Middle frontal gyrus (tissue), 1 donor: ENCODE results near the gene EYA2.

Experiments
- DNase-seq: peaks from one replicate; pipeline ENCODE4 v3.0.0-alpha.2; 2015; ENCODE audit warnings: low spot score; ENCODE audit errors: extremely low spot score

The EYA2 gene

DNA sequence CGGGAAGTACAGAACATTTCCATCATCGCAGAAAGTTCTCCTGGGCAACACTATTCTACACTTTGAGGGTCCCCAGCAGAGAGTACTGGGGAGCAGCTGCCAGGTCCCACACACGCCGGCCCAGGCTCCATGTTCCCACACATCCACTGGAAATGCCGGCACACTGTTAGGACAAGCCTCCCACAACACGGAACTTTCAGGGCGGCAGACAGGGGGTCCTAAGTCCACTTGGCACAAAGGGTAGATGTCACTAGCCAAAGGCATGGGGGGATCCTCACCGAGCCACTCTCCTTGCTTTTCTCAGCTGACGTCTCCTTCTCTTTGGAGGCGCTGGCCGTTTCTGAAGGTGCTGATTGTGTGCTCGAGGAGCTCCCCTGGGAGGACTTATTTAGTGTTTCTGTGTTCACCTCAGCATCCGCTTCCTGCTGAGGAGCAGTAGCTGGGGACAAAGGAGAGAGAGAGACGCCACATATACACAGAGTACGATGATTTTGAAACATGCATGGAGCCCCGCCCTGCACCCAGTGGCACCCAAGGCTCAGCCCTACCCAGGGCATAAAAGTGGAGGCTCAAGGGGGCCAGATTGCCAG lies 326.5 kb downstream of the EYA2 start:
- no peak for DNase-seq

GRCh38 chr20:47222468-47223119 lies 328.0 kb downstream of the EYA2 start:
- no peak for DNase-seq

DNA sequence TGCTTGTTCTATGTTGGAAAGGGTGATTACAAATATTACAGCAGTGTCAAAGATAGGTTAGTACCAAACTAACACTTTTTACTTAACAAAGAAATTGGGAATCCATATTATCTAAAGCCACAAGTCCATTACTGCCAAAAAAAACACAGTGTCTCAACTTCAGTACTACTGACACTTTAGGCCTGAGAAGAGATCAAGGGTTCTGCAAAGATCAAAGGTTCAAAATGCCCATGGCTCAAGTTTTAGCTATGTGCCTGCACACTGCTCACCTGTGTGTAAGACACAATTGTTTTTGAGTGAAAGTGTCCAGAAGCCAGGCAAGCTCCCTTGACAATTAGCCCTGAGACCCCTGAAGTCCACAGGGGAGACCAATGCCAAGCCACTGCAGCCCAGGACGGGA lies 329.3 kb downstream of the EYA2 start:
- DNase-seq, result no peak

DNA sequence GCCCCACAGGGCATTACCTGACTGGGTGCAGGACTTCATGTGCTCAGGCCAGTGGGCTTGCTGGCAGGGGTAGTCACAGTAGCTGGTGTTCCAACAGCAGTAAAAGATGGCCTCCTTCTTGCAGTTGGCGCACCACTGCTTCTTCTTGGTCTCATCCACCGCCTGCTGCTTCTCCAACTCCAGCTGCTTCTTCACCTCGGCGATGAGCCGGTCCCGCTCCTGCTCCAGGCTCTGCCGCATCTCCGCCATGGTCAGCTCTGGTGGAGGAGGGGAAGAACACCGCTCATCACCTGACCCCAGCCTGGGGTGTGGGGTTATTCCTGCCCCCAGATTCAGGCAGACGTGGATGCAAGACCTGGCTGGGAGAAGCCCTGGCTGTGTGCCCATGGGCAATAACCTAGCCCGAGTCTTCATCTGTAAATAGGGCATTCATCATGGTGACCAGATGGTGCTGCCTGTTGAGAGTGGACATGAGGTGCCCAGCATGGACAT lies 329.7 kb downstream of the EYA2 start:
- no peak for DNase-seq

DNA sequence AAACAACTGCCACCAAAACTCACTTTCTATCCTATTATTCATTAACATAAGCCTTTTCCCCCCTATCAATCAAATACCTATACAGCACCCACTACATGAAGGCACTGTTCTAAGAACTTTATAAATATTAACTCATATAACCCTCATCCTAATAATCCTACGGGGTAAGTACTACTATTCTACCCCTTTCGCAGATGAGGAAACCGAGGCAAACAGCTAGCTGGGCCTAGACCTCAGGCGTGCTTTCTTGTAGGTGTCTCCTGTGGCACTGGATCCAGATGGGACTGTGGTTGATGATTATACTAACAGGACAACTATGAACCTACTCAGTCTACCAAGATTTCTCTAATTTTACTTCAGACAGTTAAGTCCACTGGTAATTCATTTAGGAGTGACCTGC lies 330.2 kb downstream of the EYA2 start:
- DNase-seq, result no peak

DNA sequence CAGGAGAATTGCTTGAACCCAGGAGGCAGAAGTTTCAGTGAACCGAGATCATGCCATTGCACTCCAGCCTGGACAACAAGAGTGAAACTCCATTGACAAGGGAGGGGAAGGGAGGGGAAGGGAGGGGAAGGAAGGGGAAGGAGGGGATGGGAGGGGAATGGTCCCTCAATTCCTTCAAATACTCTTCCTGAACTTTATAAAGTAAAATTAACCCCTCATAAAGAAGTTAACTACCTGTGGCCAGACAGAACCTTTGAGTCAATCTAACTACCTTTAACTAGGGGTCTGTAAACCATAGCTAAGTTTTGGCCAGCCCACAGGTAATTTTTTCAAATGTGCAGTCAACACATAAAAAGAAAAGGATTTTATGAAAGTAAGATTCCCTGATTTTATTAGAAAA lies 330.8 kb downstream of the EYA2 start:
- DNase-seq, result no peak

GRCh38 chr20:47227119-47227518 lies 332.5 kb downstream of the EYA2 start:
- no peak for DNase-seq

GRCh38 chr20:47227576-47227975 lies 332.9 kb downstream of the EYA2 start:
- no peak for DNase-seq

GRCh38 chr20:47228654-47229053 lies 334.0 kb downstream of the EYA2 start:
- DNase-seq, result no peak

- no peak for DNase-seq
Observed at GRCh38 chr20:47230811-47231256, 336.2 kb downstream of the EYA2 start.

DNA sequence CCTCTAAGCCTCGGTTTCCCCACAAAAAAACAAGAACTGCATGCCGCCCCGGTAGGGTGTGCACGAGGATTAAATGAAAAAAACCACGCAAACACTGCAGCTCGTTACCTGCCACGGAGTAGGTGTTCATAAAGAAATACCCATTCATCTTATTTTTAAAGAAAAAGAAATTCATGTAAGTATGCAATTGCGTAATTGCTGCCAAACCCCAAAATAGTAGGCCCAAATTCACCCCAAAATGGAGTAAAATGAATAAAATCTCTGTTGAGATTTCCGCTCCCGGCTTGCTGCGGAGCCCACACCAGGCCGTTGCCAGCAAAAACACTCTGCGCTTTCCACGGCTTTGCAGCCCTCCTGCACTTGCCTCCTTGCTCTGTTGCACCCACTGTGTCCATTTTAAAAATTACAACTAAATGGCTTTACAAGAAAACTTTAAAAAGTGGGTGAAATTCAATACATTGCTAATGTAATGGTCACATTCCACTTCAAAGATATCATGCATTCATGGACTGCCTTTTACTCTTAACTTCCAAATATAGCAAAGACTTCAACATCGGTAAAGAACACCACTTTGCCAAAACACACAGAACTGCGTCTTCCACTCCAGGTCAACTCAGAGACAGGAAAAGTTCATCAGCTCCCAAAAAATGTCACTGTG lies 336.9 kb downstream of the EYA2 start:
- DNase-seq, result no peak

- no peak for DNase-seq
Observed at GRCh38 chr20:47232518-47232917, 337.9 kb downstream of the EYA2 start.

GRCh38 chr20:47233333-47234188 lies 338.9 kb downstream of the EYA2 start:
- DNase-seq, result no peak

DNA sequence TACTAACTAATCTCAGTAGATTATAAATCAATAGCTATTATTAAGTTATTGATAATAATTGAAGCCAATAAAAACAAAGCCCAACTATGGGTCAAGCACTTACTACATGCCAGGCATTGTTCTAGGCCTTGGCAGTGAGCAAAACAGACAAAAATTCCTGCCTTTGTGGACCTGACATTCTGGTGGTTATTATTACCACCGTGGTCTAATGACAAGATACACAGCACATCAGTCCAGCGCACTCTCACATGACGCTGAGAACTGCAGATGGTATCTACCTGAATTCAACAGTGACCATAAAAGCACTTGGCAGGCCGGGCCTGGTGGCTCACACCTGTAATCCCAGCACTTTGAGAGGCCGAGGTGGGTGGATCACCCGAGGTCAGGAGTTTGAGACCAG lies 340.5 kb downstream of the EYA2 start:
- DNase-seq, result no peak

DNA sequence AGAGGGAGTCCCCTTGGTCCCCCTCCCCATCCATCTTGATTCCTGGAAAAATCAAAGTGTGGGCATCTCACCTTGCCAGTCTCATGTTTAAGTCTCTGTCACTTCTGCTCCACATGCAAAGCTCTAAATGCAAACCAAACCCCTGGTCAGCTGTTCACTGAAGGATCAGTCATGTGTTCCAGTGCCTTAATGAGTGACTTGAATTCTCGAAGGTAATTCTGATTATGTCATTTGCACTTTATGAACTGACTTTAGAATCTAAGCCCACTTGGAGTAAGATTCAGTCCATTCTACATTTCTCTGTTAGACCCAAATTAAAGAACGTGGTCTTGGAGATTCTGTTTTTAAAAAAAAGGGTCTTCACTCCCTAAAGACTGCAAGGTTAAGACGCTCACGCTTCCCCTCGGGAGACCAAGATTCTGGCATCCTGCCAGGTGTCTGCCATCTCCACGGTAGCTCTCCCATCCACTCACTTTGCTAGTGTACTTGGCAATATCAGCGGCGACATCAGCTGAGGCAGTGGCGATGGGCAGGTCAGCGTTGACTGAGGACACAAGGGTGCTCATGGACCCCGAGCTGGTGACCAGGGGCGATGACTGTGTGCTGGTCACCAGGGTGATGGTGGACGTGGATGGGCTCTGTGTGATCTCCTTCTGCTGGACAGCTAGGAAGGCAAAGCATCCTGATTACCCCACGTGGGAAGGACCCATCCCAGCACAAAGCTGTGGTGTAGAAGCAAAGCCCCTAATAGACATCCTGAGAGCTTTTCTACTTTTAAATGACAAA lies 341.4 kb downstream of the EYA2 start:
- no peak for DNase-seq

DNA sequence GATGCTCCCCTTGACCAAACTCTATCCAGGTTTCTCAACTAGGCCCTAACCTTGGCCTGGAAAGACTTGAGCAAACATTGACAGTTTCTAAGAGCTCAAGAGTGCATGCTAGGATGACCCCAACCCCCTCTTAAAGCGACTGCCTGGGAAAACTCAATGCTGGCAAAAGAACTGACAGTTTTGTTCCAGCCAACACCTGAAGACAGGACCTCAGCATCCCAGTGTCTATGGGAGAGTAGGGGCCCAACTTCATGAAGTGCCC lies 341.9 kb downstream of the EYA2 start:
- DNase-seq, result no peak

GRCh38 chr20:47237715-47238114 lies 343.1 kb downstream of the EYA2 start:
- peak; percentile 74 for DNase-seq
